GM11168 (cell line): ENCODE measurements around the gene CD244.
"Not testable (repeated sequence)": the region's sequence is repeated elsewhere in the genome, so short reads cannot be mapped to it uniquely, and the experiment has no call there.

ENCODE experiments used
- in situ Hi-C: fragments of 300-500 bp; cut with MboI; formaldehyde crosslinking; loops from one replicate; pipeline ENCODE4 v1.12.0; 2022; ENCODE audit warnings: low sequenced_read_pairs; ENCODE audit not compliant: unreplicated experiment

CD244 gene

GRCh38 chr1:160881264-160881663, 18.6 kb upstream of the CD244 start:
- in situ Hi-C loops, result not testable (repeated sequence)

- in situ Hi-C loops, result no loop called here
Observed at GRCh38 chr1:160880216-160880615, 17.5 kb upstream of the CD244 start.

GRCh38 chr1:160879056-160879455, 16.4 kb upstream of the CD244 start:
- in situ Hi-C loops, result no loop called here

DNA sequence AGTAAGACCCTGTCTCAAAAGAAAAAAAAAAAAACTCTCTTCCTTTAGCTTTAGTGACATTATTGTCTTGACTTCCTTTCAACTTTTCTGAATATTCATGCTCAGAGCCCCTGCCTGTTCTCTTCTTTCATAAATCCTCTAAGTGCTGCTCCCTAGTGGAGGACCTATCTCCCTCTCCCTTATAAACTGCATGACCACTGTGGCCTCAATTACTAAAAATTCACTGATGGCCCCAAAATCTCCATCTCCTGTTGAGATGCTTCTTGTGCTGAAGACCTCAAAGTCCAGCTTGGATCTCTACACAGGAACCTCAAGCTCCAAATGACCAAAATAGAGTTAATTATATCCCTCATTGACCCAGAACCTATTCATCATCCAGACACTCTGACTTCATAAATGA, 14.5 kb upstream of the CD244 start:
- in situ Hi-C loops, result no loop called here

GRCh38 chr1:160876311-160876710, 13.6 kb upstream of the CD244 start:
- in situ Hi-C loops, result no loop called here

- in situ Hi-C loops, result not testable (repeated sequence)
Observed at GRCh38 chr1:160875591-160875990, 12.9 kb upstream of the CD244 start.

- in situ Hi-C loops, result no loop called here
Observed at GRCh38 chr1:160874935-160875334, 12.2 kb upstream of the CD244 start.

- in situ Hi-C loops, result no loop called here
Observed at GRCh38 chr1:160868141-160868540, 5.5 kb upstream of the CD244 start.

DNA sequence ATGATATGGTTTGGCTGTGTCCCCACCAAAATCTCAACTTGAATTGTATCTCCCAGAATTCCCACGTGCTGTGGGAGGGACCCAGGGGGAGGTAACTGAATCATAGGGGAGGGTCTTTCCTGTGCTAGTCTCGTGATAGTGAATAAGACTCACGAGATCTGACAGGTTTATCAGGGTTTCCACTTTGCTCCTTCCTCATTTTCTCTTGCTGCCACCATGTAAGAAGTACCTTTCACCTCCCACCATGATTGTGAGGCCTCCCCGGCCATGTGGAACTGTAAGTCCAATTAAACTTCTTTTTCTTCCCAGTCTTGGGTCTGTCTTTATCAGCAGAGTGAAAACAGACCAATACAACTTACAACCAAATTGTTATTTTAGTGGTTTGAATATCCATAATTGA, 5.0 kb upstream of the CD244 start:
- in situ Hi-C loops, result not testable (repeated sequence)

DNA sequence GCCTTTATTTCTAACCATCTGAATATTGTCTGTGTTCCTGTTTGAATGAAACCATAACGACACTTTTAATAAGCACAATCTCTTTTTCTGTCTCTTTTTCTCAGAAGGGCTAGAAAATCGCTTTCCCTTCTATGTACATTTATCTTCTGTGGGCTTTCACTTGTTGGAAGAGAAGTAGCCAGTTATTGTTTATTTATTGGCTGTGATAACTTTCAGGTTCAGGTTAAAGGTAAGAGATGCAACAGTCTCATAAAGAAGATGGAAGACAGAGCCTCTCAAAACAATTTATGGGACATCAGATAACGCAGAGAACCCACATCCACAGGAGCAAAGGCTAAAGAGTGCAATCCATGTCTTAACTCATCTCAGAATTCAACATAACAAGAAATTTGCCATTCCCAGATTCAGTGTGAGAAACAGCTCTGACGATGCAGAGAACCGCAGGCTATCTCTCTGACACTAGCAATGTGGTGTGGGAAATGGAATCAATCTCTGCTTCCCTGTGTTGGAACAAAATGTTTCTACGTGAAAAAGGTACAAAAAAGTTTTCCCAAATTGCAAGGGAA, 4.1 kb upstream of the CD244 start:
- in situ Hi-C loops, result no loop called here

- in situ Hi-C loops, result no loop called here
Observed at GRCh38 chr1:160866001-160866694, 3.5 kb upstream of the CD244 start.

GRCh38 chr1:160865337-160865736, 2.6 kb upstream of the CD244 start:
- in situ Hi-C loops, result no loop called here

DNA sequence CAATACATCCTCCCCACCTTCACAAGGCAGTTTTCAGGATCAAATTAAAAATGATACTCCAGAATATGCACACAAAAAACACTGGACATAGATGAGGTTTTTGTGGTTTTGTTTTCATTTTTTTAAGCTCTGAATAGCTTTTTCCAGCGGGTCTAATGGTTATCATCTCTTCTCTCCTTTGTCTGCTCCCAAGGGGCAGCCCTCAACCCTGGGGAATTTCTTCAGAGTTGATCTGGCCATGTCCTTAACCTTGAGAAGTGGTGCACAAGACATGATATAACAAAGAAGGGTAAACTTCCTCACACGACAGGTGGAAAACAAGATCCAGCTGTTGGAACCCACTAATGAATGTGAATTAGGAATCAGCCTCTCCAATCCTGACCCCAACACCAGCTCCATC, 1.5 kb upstream of the CD244 start:
- in situ Hi-C loops, result no loop called here

- in situ Hi-C loops, result no loop called here
Observed at GRCh38 chr1:160863774-160864131, 1.1 kb upstream of the CD244 start.

DNA sequence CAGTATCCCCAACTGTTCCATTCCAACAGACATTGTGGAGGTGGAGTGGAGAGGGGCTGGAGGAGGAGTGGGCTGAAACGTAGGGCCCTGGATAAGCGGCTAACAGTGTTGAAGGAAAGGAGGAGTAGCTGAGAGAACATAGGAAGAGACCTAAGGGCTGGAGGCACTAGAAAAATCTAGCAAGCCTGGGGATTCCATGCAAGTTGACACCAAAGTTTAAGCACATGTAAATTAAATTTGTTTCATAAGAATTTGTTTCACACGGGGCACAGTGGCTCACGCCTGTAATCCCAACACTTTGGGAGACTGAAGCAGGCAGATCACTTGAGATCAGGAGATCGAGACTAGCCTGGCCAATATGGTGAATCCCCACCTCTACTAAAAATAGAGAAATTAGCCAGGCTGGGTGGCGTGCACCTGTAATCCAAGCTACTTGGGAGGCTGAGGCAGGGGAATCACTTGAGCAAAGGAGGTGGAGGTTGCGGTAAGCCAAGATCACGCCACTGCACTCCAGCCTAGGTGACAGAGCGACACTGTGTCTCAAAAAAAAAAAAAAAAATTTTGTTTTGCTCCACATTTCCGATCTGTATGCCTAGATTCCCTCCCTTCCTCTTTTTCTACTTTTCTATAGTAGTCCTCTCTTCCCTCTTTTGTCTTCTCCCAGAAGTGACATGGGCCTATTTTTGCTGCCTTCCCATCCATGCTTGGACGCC, 530 bp upstream of the CD244 start:
- in situ Hi-C loops, result no loop called here

GRCh38 chr1:160860840-160861505, 1.7 kb downstream of the CD244 start:
- in situ Hi-C loops, result no loop called here

- in situ Hi-C loops, result no loop called here
Observed at GRCh38 chr1:160859166-160859565, 3.5 kb downstream of the CD244 start.

GRCh38 chr1:160858507-160858906, 4.2 kb downstream of the CD244 start:
- in situ Hi-C loops, result no loop called here

DNA sequence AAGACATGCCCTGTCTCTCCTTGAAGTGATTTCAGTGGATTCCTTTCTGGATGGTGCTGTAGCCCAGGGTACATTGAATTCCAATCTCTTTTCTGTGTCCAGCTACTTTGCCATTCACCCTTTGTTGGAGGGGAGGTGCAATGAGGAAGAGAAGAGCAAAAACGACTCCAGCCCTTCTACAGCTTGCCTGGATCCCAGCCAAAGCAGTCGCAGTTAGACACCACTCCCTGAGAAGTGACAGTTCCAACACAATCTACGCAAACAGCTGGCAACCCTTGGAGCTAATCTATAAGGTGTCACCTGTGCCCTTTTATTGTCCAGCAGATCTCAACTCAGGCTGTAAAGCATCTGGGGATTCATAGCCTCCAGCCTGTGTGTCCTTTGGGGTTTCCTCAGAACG, 4.6 kb downstream of the CD244 start:
- in situ Hi-C loops, result no loop called here

GRCh38 chr1:160855181-160855981, 7.3 kb downstream of the CD244 start:
- in situ Hi-C loops, result no loop called here
